ENCODE measurements around the gene CDH18.

Gene CDH18

GRCh38 chr5:19987612-19988361 is at the start of gene CDH18:
TSS of gene CDH18 (minus strand) at chr5:19988200. CDS start at chr5:19838986, 149,214 bp downstream.
- TF ChIP-seq CTCF (IDR thresholded peaks at IDR 0.05; ENCODE audit: extremely low read depth, insufficient read depth, missing control alignments), result no peak
- DNase-seq (ENCODE audit: low spot score), result peak; percentile 17
- in situ Hi-C loops (cut with MboI; ENCODE audit: low pct_unique_long_range_greater_than_20kb, low sequenced_read_pairs, unreplicated experiment), result no loop called here

GRCh38 chr5:20034717-20035116 is 46.7 kb upstream of the CDH18 start:
- DNase-seq (ENCODE audit: low spot score), result no peak
- no peak for TF ChIP-seq CTCF (IDR thresholded peaks at IDR 0.05; ENCODE audit: extremely low read depth, insufficient read depth, missing control alignments)
- in situ Hi-C loops (cut with MboI; ENCODE audit: low pct_unique_long_range_greater_than_20kb, low sequenced_read_pairs, unreplicated experiment), result no loop called here

- TF ChIP-seq CTCF (IDR thresholded peaks at IDR 0.05; ENCODE audit: extremely low read depth, insufficient read depth, missing control alignments), result no peak
- DNase-seq (ENCODE audit: low spot score), result no peak
- in situ Hi-C loops (cut with MboI; ENCODE audit: low pct_unique_long_range_greater_than_20kb, low sequenced_read_pairs, unreplicated experiment), result no loop called here
These were observed 45.9 kb upstream of the CDH18 start for GRCh38 chr5:20033881-20034280.

- TF ChIP-seq CTCF (IDR thresholded peaks at IDR 0.05; ENCODE audit: extremely low read depth, insufficient read depth, missing control alignments), result no peak
- in situ Hi-C loops (cut with MboI; ENCODE audit: low pct_unique_long_range_greater_than_20kb, low sequenced_read_pairs, unreplicated experiment), result no loop called here
- DNase-seq (ENCODE audit: low spot score), result no peak
These were observed 44.9 kb upstream of the CDH18 start for GRCh38 chr5:20032896-20033295.

GRCh38 chr5:20030125-20030524 is 42.1 kb upstream of the CDH18 start:
- TF ChIP-seq CTCF (IDR thresholded peaks at IDR 0.05; ENCODE audit: extremely low read depth, insufficient read depth, missing control alignments), result no peak
- in situ Hi-C loops (cut with MboI; ENCODE audit: low pct_unique_long_range_greater_than_20kb, low sequenced_read_pairs, unreplicated experiment), result no loop called here
- no peak for DNase-seq (ENCODE audit: low spot score)

GRCh38 chr5:20029266-20029665 is 41.3 kb upstream of the CDH18 start:
- no peak for DNase-seq (ENCODE audit: low spot score)
- in situ Hi-C loops (cut with MboI; ENCODE audit: low pct_unique_long_range_greater_than_20kb, low sequenced_read_pairs, unreplicated experiment), result no loop called here
- no peak for TF ChIP-seq CTCF (IDR thresholded peaks at IDR 0.05; ENCODE audit: extremely low read depth, insufficient read depth, missing control alignments)

Data from GM13977 (cell line).